ENCODE data around the gene TADA2B.

DNA sequence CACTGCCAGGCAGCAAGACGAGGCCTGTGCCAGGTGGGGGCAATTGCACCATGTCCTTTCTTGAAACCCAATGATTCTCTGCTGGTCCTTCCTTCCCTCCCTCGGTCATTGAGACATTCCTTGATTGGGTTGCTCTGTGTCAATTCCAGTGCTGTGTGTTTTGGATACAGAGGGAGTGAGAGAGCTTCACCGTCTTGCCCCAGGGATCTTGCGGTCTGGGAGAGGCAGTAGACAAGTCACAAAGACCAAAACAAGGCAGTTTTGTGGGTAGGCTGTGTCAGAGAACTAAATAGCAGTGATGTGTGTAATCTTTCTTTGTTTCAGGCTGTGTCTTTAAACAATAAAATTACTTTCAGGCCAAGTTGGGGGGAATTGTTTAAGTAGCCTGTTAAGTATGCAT lies 38.8 kb upstream of the TADA2B start:
- TF ChIP-seq, protein P1, sequence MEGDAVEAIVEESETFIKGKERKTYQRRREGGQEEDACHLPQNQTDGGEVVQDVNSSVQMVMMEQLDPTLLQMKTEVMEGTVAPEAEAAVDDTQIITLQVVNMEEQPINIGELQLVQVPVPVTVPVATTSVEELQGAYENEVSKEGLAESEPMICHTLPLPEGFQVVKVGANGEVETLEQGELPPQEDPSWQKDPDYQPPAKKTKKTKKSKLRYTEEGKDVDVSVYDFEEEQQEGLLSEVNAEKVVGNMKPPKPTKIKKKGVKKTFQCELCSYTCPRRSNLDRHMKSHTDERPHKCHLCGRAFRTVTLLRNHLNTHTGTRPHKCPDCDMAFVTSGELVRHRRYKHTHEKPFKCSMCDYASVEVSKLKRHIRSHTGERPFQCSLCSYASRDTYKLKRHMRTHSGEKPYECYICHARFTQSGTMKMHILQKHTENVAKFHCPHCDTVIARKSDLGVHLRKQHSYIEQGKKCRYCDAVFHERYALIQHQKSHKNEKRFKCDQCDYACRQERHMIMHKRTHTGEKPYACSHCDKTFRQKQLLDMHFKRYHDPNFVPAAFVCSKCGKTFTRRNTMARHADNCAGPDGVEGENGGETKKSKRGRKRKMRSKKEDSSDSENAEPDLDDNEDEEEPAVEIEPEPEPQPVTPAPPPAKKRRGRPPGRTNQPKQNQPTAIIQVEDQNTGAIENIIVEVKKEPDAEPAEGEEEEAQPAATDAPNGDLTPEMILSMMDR (IDR thresholded peaks at IDR 0.05), result no peak
- TF ChIP-seq EZH2 (IDR thresholded peaks at IDR 0.05; ENCODE audit: borderline replicate concordance, insufficient read depth, low read depth, low read length, poor library complexity, severe bottlenecking), result no peak

Data from B cell (primary cell).